Measurements from ENCODE around the gene PATJ. TPM values are rescaled to one million over a fixed set of nuclear protein-coding genes. Genes with fewer than 3 reads are reported as not detected.
"Not testable (repeated sequence)": the region's sequence is repeated elsewhere in the genome, so short reads cannot be mapped to it uniquely, and the experiment has no call there.

PATJ gene
- total RNA-seq, 1 donor from 2014 or later = 86.8 TPM

- DNase-seq (ENCODE audit: low spot score) = peak; percentile 16
Measured at GRCh38 chr1:61743716-61744580, 1.7 kb downstream of the PATJ start.

- DNase-seq (ENCODE audit: low spot score) = no peak
Measured at GRCh38 chr1:61746813-61747212, 4.5 kb downstream of the PATJ start.

GRCh38 chr1:61748566-61748965 is 6.3 kb downstream of the PATJ start:
- DNase-seq (ENCODE audit: low spot score) = no peak

GRCh38 chr1:61749574-61749973 is 7.3 kb downstream of the PATJ start:
- DNase-seq (ENCODE audit: low spot score) = no peak

GRCh38 chr1:61752921-61753389 is 10.7 kb downstream of the PATJ start:
- no peak for DNase-seq (ENCODE audit: low spot score)

- no peak for DNase-seq (ENCODE audit: low spot score)
Measured at GRCh38 chr1:61753998-61754508, 11.8 kb downstream of the PATJ start.

- DNase-seq (ENCODE audit: low spot score) = no peak
Measured at GRCh38 chr1:61754545-61754944, 12.3 kb downstream of the PATJ start.

- no peak for DNase-seq (ENCODE audit: low spot score)
Measured at GRCh38 chr1:61756773-61757172, 14.5 kb downstream of the PATJ start.

GRCh38 chr1:61757950-61758349 is 15.7 kb downstream of the PATJ start:
- DNase-seq (ENCODE audit: low spot score) = no peak

- no peak for DNase-seq (ENCODE audit: low spot score)
Measured at GRCh38 chr1:61770131-61770530, 27.9 kb downstream of the PATJ start.

- no peak for DNase-seq (ENCODE audit: low spot score)
Measured at GRCh38 chr1:61776091-61776490, 33.8 kb downstream of the PATJ start.

- DNase-seq (ENCODE audit: low spot score) = no peak
Measured at GRCh38 chr1:61779231-61779630, 37.0 kb downstream of the PATJ start.

- DNase-seq (ENCODE audit: low spot score) = no peak
Measured at GRCh38 chr1:61781151-61781550, 38.9 kb downstream of the PATJ start.

GRCh38 chr1:61782771-61783170 is 40.5 kb downstream of the PATJ start:
- DNase-seq (ENCODE audit: low spot score) = no peak

GRCh38 chr1:61784726-61785125 is 42.4 kb downstream of the PATJ start:
- no peak for DNase-seq (ENCODE audit: low spot score)

- DNase-seq (ENCODE audit: low spot score) = no peak
Measured at GRCh38 chr1:61790837-61791236, 48.6 kb downstream of the PATJ start.

- DNase-seq (ENCODE audit: low spot score) = no peak
Measured at GRCh38 chr1:61797045-61797755, 54.9 kb downstream of the PATJ start.

- DNase-seq (ENCODE audit: low spot score) = not testable (repeated sequence)
Measured at GRCh38 chr1:61801047-61801446, 58.8 kb downstream of the PATJ start.

- no peak for DNase-seq (ENCODE audit: low spot score)
Measured at GRCh38 chr1:61807606-61808140, 65.4 kb downstream of the PATJ start.

GRCh38 chr1:61808321-61808720 is 66.0 kb downstream of the PATJ start:
- no peak for DNase-seq (ENCODE audit: low spot score)

- DNase-seq (ENCODE audit: low spot score) = no peak
Measured at GRCh38 chr1:61808968-61809367, 66.7 kb downstream of the PATJ start.

- DNase-seq (ENCODE audit: low spot score) = no peak
Measured at GRCh38 chr1:61812916-61813315, 70.6 kb downstream of the PATJ start.

- DNase-seq (ENCODE audit: low spot score) = no peak
Measured at GRCh38 chr1:61816191-61816590, 73.9 kb downstream of the PATJ start.
